ENCODE data around the gene GANAB. TPM values are rescaled to one million over a fixed set of nuclear protein-coding genes. Genes with fewer than 3 reads are reported as not detected.

GANAB gene
- total RNA-seq, 2 donors from 2014 or later, result 252 to 303 TPM

GRCh38 chr11:62610403-62610802 lies 36.0 kb downstream of the GANAB start:
- Histone ChIP-seq H3K4me3 (no peak overlapping the region), H3K9ac (ENCODE audit: low read depth in 2 of 2, low read length in 2 of 2) (peak overlapping the region in 1 of 2 donors; percentile 9), H3K36me3 (no peaks in the 10 kb centered on the region)

GRCh38 chr11:62608776-62609175 lies 37.6 kb downstream of the GANAB start:
- no peak overlapping the region for H3K27ac ChIP-seq
- H3K4me3 ChIP-seq, result no peak overlapping the region
- H3K9me3 ChIP-seq, result no peaks in the 10 kb centered on the region
- no peak overlapping the region for H3K9ac ChIP-seq (ENCODE audit: low read depth in 2 of 2, low read length in 2 of 2)
- no peaks in the 10 kb centered on the region for H3K36me3 ChIP-seq
- H3K27me3 ChIP-seq, result no peaks in the 10 kb centered on the region
- peaks cover 6% of the 10 kb centered on the region for H3K4me1 ChIP-seq
- DNase-seq, result no peak
- intact Hi-C loops (cut with DNase I), result no loop called here
- TF ChIP-seq CTCF (IDR thresholded peaks at IDR 0.05), result no peak

More at GRCh38 chr11:62610403-62610802, 36.0 kb downstream of the GANAB start:
- intact Hi-C loops (cut with DNase I), result no loop called here
- no peaks in the 10 kb centered on the region for H3K9me3 ChIP-seq
- H3K4me1 ChIP-seq, result peaks cover 6% of the 10 kb centered on the region
- TF ChIP-seq CTCF (IDR thresholded peaks at IDR 0.05), result no peak
- no peaks in the 10 kb centered on the region for H3K27me3 ChIP-seq
- no peak overlapping the region for H3K27ac ChIP-seq
- DNase-seq, result no peak

GRCh38 chr11:62607714-62608113 lies 38.7 kb downstream of the GANAB start:
- Histone ChIP-seq H3K4me1 (peaks cover 6% of the 10 kb centered on the region), H3K36me3 (no peaks in the 10 kb centered on the region), H3K9me3 (no peaks in the 10 kb centered on the region), H3K27me3 (no peaks in the 10 kb centered on the region), H3K27ac (no peak overlapping the region), H3K9ac (ENCODE audit: low read depth in 2 of 2, low read length in 2 of 2) (no peak overlapping the region), H3K4me3 (no peak overlapping the region)
- TF ChIP-seq CTCF (IDR thresholded peaks at IDR 0.05), result no peak
- intact Hi-C loops (cut with DNase I), result no loop called here
- DNase-seq, result no peak

- Histone ChIP-seq H3K4me3 (no peak overlapping the region), H3K27me3 (no peaks in the 10 kb centered on the region), H3K27ac (no peak overlapping the region), H3K9ac (ENCODE audit: low read depth in 2 of 2, low read length in 2 of 2) (no peak overlapping the region), H3K9me3 (no peaks in the 10 kb centered on the region), H3K36me3 (no peaks in the 10 kb centered on the region), H3K4me1 (peaks cover under 1% of the 10 kb centered on the region)
- intact Hi-C loops (cut with DNase I), result no loop called here
- no peak for TF ChIP-seq CTCF (IDR thresholded peaks at IDR 0.05)
- no peak for DNase-seq
Measured at GRCh38 chr11:62605902-62606301, 40.5 kb downstream of the GANAB start.

GRCh38 chr11:62605467-62605866 lies 40.9 kb downstream of the GANAB start:
- no peaks in the 10 kb centered on the region for H3K9me3 ChIP-seq
- H3K4me3 ChIP-seq, result no peak overlapping the region
- no peak overlapping the region for H3K9ac ChIP-seq (ENCODE audit: low read depth in 2 of 2, low read length in 2 of 2)
- DNase-seq, result no peak
- H3K27me3 ChIP-seq, result no peaks in the 10 kb centered on the region
- H3K36me3 ChIP-seq, result no peaks in the 10 kb centered on the region
- no peaks in the 10 kb centered on the region for H3K4me1 ChIP-seq
- no peak for TF ChIP-seq CTCF (IDR thresholded peaks at IDR 0.05)
- intact Hi-C loops (cut with DNase I), result no loop called here
- H3K27ac ChIP-seq, result no peak overlapping the region

All from colonic mucosa (tissue), 4 donors.